ENCODE data around the gene SPRR4.

- TF ChIP-seq CTCF (IDR thresholded peaks at IDR 0.05; ENCODE audit: insufficient read depth, low read length, poor library complexity, severe bottlenecking) = no peak
- no peak for TF ChIP-seq EZH2phosphoT487 (conservative IDR thresholded peaks at IDR 0.05; ENCODE audit: low read length)
These were observed 9.1 kb upstream of the SPRR4 start for GRCh38 chr1:152961226-152961891.
